Measurements from ENCODE around the gene AXIN2.

GRCh38 chr17:65592125-65592965 lies 30.9 kb upstream of the AXIN2 start:
- TF ChIP-seq ESRRA (IDR thresholded peaks at IDR 0.05; ENCODE audit: low read length): no peak
- TF ChIP-seq, protein P1, sequence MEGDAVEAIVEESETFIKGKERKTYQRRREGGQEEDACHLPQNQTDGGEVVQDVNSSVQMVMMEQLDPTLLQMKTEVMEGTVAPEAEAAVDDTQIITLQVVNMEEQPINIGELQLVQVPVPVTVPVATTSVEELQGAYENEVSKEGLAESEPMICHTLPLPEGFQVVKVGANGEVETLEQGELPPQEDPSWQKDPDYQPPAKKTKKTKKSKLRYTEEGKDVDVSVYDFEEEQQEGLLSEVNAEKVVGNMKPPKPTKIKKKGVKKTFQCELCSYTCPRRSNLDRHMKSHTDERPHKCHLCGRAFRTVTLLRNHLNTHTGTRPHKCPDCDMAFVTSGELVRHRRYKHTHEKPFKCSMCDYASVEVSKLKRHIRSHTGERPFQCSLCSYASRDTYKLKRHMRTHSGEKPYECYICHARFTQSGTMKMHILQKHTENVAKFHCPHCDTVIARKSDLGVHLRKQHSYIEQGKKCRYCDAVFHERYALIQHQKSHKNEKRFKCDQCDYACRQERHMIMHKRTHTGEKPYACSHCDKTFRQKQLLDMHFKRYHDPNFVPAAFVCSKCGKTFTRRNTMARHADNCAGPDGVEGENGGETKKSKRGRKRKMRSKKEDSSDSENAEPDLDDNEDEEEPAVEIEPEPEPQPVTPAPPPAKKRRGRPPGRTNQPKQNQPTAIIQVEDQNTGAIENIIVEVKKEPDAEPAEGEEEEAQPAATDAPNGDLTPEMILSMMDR (IDR thresholded peaks at IDR 0.05 in 2 of 3, conservative IDR thresholded peaks at IDR 0.05 in 1 of 3; ENCODE audit: control insufficient read depth in 2 of 3, extremely low read depth in 1 of 3, insufficient read depth in 1 of 3, low read depth in 3 of 3, low read length in 3 of 3): no peak
- no peak for TF ChIP-seq EP300 (IDR thresholded peaks at IDR 0.05; ENCODE audit: borderline replicate concordance in 1 of 2, control insufficient read depth in 1 of 2, low read depth in 2 of 2, low read length in 2 of 2)
- no peak for TF ChIP-seq POLR2A (IDR thresholded peaks at IDR 0.05; ENCODE audit: low read depth, low read length)
- TF ChIP-seq ATF7 (IDR thresholded peaks at IDR 0.05; ENCODE audit: low read depth): no peak
- no peak for TF ChIP-seq SIN3A (IDR thresholded peaks at IDR 0.05; ENCODE audit: low read depth, low read length)
